Motor neuron (in vitro differentiated cells): Measurements from ENCODE around the gene APOLD1. TPM values are rescaled to one million over a fixed set of nuclear protein-coding genes. Genes with fewer than 3 reads are reported as not detected.

ENCODE experiments used
- ATAC-seq, 8 experiments: fragments of 200-7000 bp; cut with Tn5 transposase; replicated peaks in 6 of 8; 2 replicates each; pipeline ENCODE4 v1.8.0; 2021; ENCODE audit warnings: mild to moderate bottlenecking in 8 of 8, moderate library complexity in 8 of 8
- H3K27ac ChIP-seq, 2 donors: fragments of 250-450 bp; sonication (Bioruptor Pico); 2 replicates each; pipeline ENCODE4 v1.9.0; 2021; ENCODE audit warnings: antibody characterized with exemption in 2 of 2, mild to moderate bottlenecking in 2 of 2, moderate library complexity in 1 of 2
- H3K4me1 ChIP-seq, 2 donors: fragments of 250-450 bp; sonication (Bioruptor Pico); replicated peaks in 1 of 2; 2 replicates each; pipeline ENCODE4 v1.6.1; 2021; ENCODE audit warnings: antibody characterized with exemption in 2 of 2, mild to moderate bottlenecking in 2 of 2, moderate library complexity in 1 of 2
- H3K4me3 ChIP-seq, 5 donors: fragments of 250-450 bp; sonication (Bioruptor Pico); 2 replicates each; pipeline ENCODE4 v1.9.0; 2021; ENCODE audit warnings: antibody characterized with exemption in 5 of 5, mild to moderate bottlenecking in 5 of 5, moderate library complexity in 4 of 5
- WGBS, 10 experiments: fragments of 450-650 bp; shearing (Covaris generic); methylation state at CpG; one replicate each; pipeline ENCODE4 v1.0.0; 2022; 5-methylcytosine and 5-hydroxymethylcytosine counted together
- in situ Hi-C, 9 experiments: fragments of 400-800 bp; cut with MboI; loops; one replicate each; pipeline ENCODE4 v1.15.0; 2021; ENCODE audit warnings: low sequenced_read_pairs in 9 of 9, low pct_unique_long_range_greater_than_20kb in 2 of 9; ENCODE audit not compliant: unreplicated experiment in 9 of 9
- total RNA-seq, 8 experiments: library from RNA; unstranded; fragments of 300-600 nt; gene quantifications; 2 replicates each; pipeline versions ENCODE4 v1.2.3 to v1.2.4, GENCODE V29; 2022

Gene APOLD1
- total RNA-seq, 8 experiments from 2014 or later: 2.0 to 29.5 (median 4.2) TPM

DNA sequence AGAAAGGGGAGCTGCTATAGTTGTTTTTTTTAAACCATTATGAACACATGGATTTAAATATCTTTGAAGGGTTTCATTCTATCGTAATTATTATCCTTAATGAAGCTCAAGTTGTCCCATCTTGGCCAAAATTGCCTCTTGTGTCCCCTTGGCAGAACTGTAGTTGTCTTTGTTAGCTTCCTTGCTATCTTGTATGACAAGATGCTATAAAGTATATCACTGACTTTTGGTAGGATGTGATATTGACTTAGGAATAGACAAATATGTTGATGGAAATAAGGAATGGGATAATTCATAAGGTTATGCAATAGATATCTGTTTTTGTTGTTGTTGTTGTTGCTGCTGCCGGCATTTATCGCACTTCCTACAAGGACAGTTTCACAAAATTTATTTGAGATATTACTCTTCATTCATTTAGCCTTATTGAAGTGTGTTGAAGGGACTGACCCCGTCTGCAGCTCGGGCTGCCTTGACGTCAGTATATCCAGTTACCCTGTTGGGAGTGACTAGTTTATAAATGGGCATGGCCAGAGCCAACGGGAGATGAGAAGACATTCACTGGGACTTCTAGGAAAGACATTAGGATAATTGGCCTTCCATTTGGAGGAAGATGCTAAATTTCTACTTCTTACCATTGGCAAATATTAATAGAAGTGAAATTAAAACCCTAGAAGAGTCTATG, 26.1 kb upstream of the APOLD1 start:
- in situ Hi-C loops: no loop called here
- H3K27ac ChIP-seq: peak overlapping the region in 1 of 2 donors; percentile 51
- no peak for ATAC-seq
- WGBS, 10 experiments: 40 to 100% (median 92%) methylated on average over 1 to 7 of the region's 7 CpGs
- H3K4me1 ChIP-seq: peaks cover 3 to 8% of the 10 kb centered on the region in 2 donors
- no peak overlapping the region for H3K4me3 ChIP-seq

DNA sequence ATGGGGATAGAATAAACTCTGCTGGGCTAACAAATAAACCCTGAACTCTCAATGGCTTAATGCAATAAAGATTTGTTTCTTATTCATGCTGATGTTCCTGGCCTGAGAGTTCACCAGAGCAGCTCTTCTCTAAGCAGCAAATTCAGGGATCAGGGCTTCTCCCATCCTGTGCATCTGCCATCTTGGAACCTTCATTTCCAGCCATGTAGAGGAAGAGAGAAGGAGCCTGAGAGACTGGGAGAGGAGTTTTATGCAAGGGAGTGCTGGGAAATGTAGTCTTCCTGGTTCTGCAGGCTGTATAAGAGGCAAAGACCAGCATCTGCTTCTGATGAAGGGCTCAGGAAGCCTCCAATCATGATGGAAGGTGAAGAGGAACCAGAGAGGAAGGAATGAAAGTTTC, 20.6 kb upstream of the APOLD1 start:
- no peak for ATAC-seq
- in situ Hi-C loops: no loop called here
- H3K27ac ChIP-seq: no peak overlapping the region
- H3K4me3 ChIP-seq: no peak overlapping the region
- H3K4me1 ChIP-seq: no peaks in the 10 kb centered on the region

DNA sequence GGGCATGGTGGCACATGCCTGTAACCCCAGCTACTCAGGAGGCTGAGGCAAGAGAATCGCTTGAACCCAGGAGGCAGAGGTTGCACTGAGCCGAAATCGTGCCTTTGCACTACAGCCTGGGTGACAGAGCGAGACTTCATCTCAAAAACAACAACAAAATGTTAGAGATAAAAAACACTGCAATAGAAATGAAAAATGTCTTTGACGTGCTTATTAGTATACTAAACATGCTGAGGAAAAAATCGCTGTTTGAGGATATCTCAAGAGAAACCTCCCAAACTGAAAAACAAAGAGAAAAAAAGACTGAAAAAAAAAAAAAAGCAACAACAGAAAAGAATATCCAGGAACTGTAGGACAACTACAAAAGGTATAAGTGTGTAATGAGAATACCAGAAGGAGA, 15.2 kb upstream of the APOLD1 start:
- 87 to 100% (median 91%) methylated on average over 2 to 6 of the region's 6 CpGs for WGBS, 10 experiments
- no peak for ATAC-seq
- in situ Hi-C loops: no loop called here

DNA sequence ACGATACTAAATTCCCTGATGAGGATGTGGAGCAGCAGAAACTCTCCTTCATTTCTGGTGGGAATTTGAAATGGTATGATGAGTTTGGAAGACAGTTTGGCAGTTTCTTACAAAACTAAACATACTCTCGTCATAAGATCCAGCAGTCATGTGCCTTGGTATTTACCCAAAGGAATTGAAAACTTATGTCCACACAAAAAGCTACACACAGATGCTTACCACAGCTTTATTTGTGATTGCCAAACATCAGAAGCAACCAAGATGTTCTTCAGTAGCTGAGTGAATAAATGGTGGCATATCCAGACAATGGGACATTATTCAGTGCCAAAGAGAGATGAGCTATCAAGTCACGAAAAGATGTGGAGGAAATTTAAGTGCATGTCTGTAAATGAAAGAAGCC, 10.7 kb upstream of the APOLD1 start:
- in situ Hi-C loops: no loop called here
- no peak for ATAC-seq
- no peak overlapping the region for H3K27ac ChIP-seq
- H3K4me3 ChIP-seq: no peak overlapping the region
- H3K4me1 ChIP-seq: no peaks in the 10 kb centered on the region
- WGBS, 10 experiments: 38 to 100% (median 82%) methylated on average over 1 to 3 of the region's 3 CpGs

More for the DNA sequence above, 15.2 kb upstream of the APOLD1 start:
- Histone ChIP-seq H3K27ac (no peak overlapping the region), H3K4me3 (no peak overlapping the region), H3K4me1 (no peaks in the 10 kb centered on the region)

DNA sequence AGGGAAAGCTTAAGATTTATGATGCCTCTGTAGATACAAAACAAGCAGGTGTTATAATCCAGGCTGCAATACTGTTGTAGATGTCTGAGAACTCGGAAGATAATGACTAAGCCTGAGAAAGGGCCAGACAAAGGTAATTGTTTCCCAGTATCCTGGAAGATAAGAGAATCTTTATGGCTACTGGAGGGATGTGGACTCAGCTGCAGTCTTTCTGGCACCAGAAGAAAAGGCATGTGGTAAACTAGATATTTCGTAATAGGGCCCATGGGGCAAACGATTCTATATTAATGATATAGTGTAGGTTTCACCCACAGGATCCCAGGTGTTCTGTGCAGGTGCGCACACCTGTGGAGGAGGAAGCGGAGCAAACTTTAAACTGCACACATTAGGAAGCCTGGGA, 9.2 kb upstream of the APOLD1 start:
- Histone ChIP-seq H3K4me3 (no peak overlapping the region), H3K4me1 (no peaks in the 10 kb centered on the region), H3K27ac (no peak overlapping the region)
- WGBS, 10 experiments: 29 to 89% (median 79%) methylated on average over 2 to 5 of the region's 5 CpGs
- in situ Hi-C loops: no loop called here
- ATAC-seq: peak in 2 of 8 experiments; percentile 24 to 71

DNA sequence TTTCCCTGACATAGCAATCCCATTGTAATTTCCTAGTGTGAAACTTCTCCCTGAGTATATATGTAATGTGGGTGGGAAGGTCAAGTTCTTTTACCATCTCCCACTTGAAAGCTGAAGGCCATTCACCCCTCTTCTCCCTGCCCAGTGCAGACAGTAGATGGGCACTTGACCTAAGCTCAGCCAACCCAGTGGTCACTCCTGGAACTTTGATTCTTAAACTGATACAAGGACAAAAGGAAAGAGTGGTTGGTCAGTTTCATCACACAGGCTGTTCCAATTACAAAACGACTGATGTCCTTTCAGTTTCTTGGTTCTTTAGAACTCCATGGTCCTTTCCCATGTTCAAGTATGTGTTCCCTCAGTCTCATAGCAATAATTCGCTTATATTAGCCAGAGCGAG, 8.4 kb upstream of the APOLD1 start:
- Histone ChIP-seq H3K4me3 (no peak overlapping the region), H3K4me1 (no peaks in the 10 kb centered on the region), H3K27ac (no peak overlapping the region)
- no peak for ATAC-seq
- in situ Hi-C loops: no loop called here
- 33 to 95% (median 70%) methylated on average over 2 to 3 of the region's 3 CpGs; no CpG with 5 or more reads in 3 of the 10 experiments for WGBS, 10 experiments

DNA sequence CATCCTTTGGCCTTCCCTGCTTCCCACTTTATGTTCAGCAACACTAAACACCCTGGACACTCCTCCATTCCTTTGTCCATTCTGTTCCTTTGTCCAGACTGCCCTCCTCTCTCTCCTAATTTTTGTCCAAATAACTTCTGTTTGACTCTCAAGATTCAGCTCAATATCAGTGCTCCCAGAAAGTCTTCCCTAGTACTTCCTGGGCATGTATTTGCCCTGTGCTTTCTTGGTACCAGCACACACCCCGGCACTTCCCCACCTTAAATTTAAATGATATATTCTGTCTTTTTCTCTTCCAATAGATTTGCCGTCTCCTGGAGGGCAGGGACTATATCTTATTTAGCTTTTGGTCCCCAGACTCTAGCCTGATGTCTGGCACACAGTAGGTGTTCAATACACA, 6.5 kb upstream of the APOLD1 start:
- Histone ChIP-seq H3K4me1 (no peaks in the 10 kb centered on the region), H3K4me3 (no peak overlapping the region), H3K27ac (no peak overlapping the region)
- in situ Hi-C loops: no loop called here
- ATAC-seq: no peak
- 60 to 100% (median 88%) methylated on average over 1 to 2 of the region's 2 CpGs; no CpG with 5 or more reads in 5 of the 10 experiments for WGBS, 10 experiments

DNA sequence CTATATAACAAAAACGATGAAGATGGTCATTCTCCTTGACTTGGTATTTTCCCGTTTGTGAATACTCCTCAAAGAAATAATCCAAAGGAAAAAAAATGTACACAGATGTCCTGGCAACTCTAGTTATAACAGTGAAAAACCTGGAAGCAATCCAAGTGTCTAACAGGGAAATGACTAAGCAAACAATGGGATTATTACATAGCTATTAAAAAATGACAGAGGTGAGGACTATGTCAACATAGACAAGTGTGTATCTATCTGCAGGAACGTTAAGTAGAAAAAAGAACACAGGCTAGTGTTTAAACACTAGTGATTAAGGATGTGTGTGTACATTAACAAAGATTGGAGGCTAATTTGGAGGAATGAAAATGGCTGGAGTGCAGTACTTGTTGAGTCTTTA, 5.9 kb upstream of the APOLD1 start:
- 0 to 86% (median 40%) methylated on average over 1 to 3 of the region's 3 CpGs; no CpG with 5 or more reads in 1 of the 10 experiments for WGBS, 10 experiments
- ATAC-seq: peak in 6 of 8 experiments; percentile 19 to 78 (median 66)
- Histone ChIP-seq H3K27ac (no peak overlapping the region), H3K4me3 (no peak overlapping the region), H3K4me1 (no peaks in the 10 kb centered on the region)
- in situ Hi-C loops: no loop called here

DNA sequence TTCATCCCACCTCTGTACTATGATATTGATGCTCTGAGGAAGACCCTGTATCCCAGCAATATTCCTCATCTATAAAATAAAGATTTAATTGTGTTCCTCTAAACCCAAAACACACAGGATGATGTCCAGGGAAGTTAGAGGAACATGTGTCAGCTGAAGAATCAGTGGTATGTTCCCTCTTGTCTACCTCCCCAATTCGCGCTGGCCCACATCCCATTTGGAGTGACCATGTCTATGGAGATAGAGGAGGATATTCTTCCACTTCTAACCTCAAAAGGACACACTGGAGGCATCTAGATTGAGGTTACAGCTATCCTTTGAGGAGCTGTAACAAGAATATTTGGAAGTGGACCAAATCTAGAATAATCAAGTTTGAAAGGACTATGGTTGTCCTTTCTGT, 1.3 kb upstream of the APOLD1 start:
- in situ Hi-C loops: no loop called here
- 90 to 100% (median 100%) methylated on average over 2 of the region's 2 CpGs; no CpG with 5 or more reads in 4 of the 10 experiments for WGBS, 10 experiments
- ATAC-seq: no peak
- no peak overlapping the region for H3K4me3 ChIP-seq
- peaks cover 15 to 18% of the 10 kb centered on the region in 2 donors for H3K4me1 ChIP-seq
- H3K27ac ChIP-seq: no peak overlapping the region

DNA sequence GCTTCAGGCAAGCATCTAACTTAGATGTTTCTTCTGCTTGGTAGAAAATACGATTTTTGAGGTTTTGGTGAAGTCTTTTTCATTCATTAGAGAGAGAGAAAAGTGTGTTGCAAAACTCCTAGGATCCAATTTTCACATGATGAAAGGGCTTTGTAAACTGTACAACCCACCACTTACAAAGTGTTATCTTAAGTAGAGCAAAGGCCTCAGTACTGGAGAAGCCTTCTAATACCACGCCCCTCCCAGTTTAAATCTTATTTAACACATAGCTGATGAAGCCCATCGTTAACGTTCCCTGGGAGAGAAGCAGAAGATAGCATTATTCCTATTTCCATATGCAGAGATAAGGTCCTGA, 869 bp downstream of the APOLD1 start:
- Histone ChIP-seq H3K27ac (no peak overlapping the region), H3K4me1 (peaks cover 21 to 23% of the 10 kb centered on the region in 2 donors), H3K4me3 (peak overlapping the region; percentile 16 to 26 (median 22))
- peak in 6 of 8 experiments; percentile 1 to 35 (median 16) for ATAC-seq
- whole genome bisulfite sequencing, 10 experiments: 11 to 100% (median 57%) methylated on average over 1 to 4 of the region's 4 CpGs; no CpG with 5 or more reads in 2 of the 10 experiments
- in situ Hi-C loops: no loop called here

DNA sequence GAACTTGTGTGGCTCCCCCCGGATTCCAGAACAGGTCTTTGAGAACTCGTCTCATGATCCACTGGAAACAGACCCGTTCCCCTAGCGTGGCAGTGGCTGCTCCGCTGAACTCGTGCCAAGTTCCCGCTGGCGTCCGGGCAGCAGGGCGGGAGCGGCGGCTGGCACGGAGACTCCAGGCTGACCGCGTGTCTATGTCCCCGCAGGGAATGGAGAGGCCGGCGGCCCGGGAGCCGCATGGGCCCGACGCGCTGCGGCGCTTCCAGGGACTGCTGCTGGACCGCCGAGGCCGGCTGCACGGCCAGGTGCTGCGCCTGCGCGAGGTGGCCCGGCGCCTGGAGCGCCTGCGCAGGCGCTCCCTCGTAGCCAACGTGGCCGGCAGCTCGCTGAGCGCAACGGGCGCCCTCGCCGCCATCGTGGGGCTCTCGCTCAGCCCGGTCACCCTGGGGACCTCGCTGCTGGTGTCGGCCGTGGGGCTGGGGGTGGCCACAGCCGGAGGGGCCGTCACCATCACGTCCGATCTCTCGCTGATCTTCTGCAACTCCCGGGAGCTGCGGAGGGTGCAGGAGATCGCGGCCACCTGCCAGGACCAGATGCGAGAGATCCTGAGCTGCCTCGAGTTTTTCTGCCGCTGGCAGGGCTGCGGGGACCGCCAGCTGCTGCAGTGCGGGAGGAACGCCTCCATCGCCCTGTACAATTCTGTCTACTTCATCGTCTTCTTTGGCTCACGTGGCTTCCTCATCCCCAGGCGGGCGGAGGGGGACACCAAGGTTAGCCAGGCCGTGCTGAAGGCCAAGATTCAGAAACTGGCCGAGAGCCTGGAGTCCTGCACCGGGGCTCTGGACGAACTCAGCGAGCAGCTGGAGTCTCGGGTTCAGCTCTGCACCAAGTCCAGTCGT, 1.5 kb downstream of the APOLD1 start:
- peak overlapping the region; percentile 16 to 26 (median 22) for H3K4me3 ChIP-seq
- H3K27ac ChIP-seq: peak overlapping the region; percentile 70 to 71
- ATAC-seq: peak; percentile 86 to 95 (median 92)
- 0 to 100% (median 68%) methylated on average over 2 to 16 of the region's 80 CpGs; no CpG with 5 or more reads in 3 of the 10 experiments for WGBS, 10 experiments
- in situ Hi-C loops: no loop called here
- H3K4me1 ChIP-seq: peaks cover 26 to 29% of the 10 kb centered on the region in 2 donors

DNA sequence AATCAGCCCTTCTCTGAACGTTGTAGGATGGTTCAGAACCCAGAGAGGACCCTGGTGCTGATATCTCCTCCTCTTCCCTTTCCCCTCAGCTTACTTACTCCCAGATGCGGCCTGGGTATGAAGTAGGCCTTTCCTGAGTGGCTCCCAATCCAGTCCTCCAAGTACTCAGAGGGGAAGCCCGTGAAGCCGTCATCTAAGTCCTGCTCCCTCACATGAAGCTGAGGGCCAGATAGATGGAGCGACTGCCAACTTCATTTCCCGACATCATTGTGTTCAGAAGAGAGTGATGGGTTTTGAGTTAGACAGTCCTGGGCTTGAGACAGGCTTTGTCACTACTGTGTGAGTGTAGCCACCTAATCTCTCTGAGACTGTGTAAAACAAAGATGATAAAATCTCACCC, 2.7 kb downstream of the APOLD1 start:
- in situ Hi-C loops: no loop called here
- Histone ChIP-seq H3K27ac (no peak overlapping the region), H3K4me1 (peaks cover 33 to 34% of the 10 kb centered on the region in 2 donors), H3K4me3 (no peak overlapping the region)
- WGBS, 10 experiments: 60 to 100% (median 84%) methylated on average over 1 to 5 of the region's 6 CpGs; no CpG with 5 or more reads in 3 of the 10 experiments
- ATAC-seq: no peak

DNA sequence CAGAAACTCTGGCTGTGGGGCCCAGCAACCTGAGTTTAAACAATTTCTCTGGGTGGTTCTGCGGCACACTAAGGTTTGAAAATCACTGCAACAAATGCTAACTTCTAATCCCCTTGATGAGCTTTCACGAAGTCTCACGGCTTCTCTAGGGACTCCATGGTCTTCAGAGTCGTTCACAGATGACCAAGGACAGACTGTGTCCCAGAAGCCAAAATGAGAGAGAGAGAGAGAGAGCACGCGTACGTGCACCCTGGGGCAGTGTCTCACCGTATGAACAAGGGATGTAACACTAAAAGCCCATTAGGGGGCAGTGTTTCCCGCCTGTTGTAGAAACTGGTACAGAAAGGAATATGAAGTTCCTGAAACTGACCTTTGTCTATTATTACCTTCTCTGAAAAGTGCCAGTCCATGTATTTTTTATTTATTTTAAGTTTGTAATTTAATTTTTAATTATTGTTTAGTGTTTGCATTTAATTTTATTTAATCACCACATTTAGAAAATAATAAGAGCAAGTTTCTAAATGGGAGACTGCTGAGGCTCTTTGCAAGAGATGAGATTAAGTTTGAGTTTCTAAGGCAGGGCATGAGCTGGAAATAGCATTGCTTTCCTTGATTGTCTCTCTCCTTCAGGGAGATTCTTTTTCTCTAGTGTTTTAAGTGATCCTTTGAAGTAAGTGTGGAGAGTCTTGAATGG, 3.4 kb downstream of the APOLD1 start:
- Histone ChIP-seq H3K4me3 (no peak overlapping the region), H3K4me1 (peaks cover 33 to 34% of the 10 kb centered on the region in 2 donors), H3K27ac (no peak overlapping the region)
- in situ Hi-C loops: no loop called here
- ATAC-seq: peak in 7 of 8 experiments; percentile 17 to 55 (median 27)
- WGBS, 10 experiments: 0 to 56% (median 44%) methylated on average over 2 to 8 of the region's 9 CpGs; no CpG with 5 or more reads in 3 of the 10 experiments
